ENCODE measurements around the gene MLN. TPM values are rescaled to one million over a fixed set of nuclear protein-coding genes. Genes with fewer than 3 reads are reported as not detected.

MLN gene
- total RNA-seq, 1 donor, result not detected

- DNase-seq (ENCODE audit: low read depth in 2 of 3, low spot score in 2 of 3), result no peak
Observed at GRCh38 chr6:33757906-33758305, 45.9 kb downstream of the MLN start.

DNA sequence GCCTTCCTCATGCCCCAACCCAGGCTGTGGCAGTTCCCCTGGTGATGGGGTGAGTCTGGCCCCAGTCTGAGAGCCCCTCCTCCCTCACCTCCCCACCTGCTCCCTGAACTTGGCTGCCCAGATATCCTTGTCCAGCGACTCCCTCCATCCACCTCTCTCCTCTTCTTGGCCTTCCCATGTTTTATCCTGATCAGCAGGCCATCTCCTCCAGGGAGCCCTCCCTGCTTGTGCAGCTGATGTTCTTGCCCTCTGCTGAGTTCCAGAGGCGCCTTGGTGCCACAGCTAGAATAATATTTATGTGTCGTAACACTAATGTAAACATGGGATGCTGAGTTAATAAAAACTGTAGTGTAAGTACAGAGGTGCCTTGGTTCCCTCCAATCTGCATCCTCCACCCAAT is 46.7 kb downstream of the MLN start:
- no peak for DNase-seq (ENCODE audit: low read depth in 2 of 3, low spot score in 2 of 3)

- DNase-seq (ENCODE audit: low read depth in 2 of 3, low spot score in 2 of 3), result no peak
Observed at GRCh38 chr6:33756211-33756954, 47.4 kb downstream of the MLN start.

DNA sequence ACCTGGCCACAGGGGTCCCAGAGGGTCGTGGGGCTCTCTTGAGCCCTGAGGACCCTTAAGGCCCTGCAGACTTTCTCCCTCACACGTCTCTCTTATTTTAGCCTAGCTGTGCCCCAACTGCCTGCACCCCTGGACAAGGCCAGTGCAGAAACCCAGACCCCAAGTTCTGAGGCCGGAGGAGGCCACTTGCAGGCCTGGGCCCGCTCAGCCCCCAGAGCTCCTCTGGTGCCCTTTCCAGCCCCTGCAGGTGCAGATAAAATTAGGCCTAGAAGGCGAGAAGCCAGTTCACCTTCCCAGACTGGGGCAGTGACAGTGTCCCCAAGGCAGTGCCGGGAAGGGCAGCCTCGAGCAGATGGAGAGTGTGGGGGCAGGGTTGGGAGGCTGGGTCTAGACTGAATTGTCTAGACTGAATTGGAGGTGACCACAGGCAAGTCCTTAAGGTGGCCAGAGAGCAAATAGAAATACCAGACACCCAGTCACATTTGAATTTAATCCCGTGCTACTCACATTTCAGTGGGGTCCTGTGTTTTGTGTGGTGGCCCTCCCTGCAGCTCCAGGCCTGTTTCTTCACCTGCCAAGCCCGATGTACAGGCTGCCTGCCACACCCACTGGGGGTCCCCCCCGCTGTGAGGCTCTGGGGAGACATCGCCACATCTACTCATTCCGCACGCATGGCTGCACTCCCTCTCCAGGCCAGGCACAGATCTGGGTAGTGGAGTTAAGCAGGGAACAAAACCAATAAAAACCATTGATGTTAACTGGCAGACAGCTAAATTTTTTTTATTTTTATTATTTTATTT is 48.5 kb downstream of the MLN start:
- DNase-seq (ENCODE audit: low read depth in 2 of 3, low spot score in 2 of 3), result no peak

DNA sequence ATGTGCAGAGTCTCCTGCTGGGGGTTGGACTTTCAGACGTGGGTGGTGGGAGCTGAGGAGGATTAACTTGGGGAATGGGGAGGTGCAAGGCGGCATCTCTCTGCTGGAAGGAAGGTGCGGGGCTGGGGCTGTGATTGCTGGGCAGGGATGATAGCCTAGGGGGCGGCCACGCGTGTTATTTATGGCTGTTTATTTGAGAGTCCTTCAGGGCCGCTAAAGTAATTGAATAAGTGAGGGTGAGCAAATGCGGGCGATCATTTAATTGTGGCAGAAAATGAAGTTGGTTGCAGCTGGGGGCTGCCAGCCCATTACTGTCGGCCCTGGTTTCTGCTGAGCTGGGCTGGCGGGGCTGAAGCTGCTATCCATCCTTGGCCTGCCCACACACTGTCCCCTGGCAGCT is 49.6 kb downstream of the MLN start:
- no peak for DNase-seq (ENCODE audit: low read depth in 2 of 3, low spot score in 2 of 3)

GRCh38 chr6:33752646-33753015 is 51.2 kb downstream of the MLN start:
- no peak for DNase-seq (ENCODE audit: low read depth in 2 of 3, low spot score in 2 of 3)

GRCh38 chr6:33751771-33752645 is 51.8 kb downstream of the MLN start:
- no peak for DNase-seq (ENCODE audit: low read depth in 2 of 3, low spot score in 2 of 3)

DNA sequence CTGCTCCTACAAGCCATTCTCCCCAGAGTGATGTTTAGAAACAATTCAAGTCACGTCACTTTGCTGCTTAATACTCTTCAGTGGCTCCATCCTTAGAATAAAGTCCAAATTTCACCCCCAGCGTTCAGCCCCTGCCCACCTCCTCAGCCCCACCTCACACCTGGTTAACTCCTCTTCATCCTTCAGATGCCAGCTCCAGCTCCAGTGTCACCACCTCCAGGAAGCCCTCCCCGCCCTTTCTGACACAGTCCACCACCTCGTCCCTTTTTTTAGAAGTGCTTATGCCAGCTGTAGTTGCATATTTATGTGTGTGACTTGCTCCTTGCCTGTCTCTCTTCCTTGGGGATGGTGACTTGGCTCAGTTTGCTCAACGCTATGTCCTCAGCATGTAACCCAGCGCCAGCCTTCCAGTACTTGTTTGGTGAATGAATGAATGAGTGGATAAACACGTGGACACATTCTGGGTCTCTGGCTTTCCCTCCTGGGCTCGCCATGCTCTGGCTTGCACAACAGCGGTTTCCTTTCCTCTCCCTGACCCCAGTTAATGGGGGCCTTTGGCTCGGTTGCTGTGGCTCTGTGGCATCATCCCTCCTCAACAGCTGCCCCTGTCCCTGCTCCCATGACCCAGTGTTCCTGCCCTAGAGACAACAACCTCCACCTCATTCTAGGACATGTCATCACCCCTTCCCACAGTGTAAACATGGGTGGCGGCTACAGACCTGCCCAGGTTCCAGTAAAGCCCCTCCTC is 53.4 kb downstream of the MLN start:
- DNase-seq (ENCODE audit: low read depth in 2 of 3, low spot score in 2 of 3), result no peak

- DNase-seq (ENCODE audit: low read depth in 2 of 3, low spot score in 2 of 3), result no peak
Observed at GRCh38 chr6:33749401-33749800, 54.4 kb downstream of the MLN start.

DNA sequence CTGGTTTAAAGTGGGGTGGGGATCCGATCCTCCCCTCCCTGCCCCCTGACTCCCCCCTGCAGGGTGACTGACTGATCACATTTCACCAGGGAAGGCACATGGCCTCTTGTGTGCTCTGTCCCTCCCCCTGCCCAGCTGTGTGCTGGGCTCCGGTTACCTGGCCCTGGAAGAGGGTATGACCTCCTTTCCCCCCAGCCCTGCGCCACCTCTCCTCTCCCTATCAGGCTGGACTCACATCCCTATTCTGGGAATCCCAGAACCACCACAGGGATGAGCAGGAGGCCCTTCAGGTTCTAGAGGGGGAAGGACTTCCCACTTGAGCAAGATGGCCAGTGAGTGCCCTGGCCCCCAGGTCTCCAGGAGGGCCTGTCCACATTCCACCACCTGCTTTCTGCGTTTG is 55.0 kb downstream of the MLN start:
- no peak for DNase-seq (ENCODE audit: low read depth in 2 of 3, low spot score in 2 of 3)

GRCh38 chr6:33747823-33748222 is 56.0 kb downstream of the MLN start:
- DNase-seq (ENCODE audit: low read depth in 2 of 3, low spot score in 2 of 3), result no peak

DNA sequence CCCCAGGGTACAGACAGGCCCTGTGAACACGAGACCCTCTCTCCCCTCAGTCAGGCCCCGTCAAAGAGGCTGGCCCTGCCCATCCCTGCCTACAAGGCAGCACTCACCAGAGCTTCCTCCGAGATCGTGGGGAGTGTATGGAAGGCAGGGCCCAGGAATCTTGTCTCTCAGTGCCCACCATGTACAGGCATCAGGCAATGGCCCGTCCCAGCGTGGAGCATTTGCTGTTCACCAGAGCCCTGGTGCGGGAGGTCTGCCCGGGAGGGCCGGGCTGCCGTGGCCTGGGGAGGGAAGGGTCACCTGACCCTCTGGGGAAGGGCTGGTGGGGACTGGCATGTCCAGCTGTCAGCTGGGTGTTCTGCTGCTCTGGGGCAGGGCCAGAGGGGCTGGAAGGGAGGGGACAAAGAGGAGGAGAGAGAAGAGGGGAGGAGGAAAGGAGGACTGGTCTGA is 57.1 kb downstream of the MLN start, which contains the start of gene IP6K3:
IP6K3 (minus strand) TSS at position 255 of the 450 bp plus-strand sequence. CDS start 11,429 bp downstream, outside the sequence.
- DNase-seq (ENCODE audit: low read depth in 2 of 3, low spot score in 2 of 3), result no peak

DNA sequence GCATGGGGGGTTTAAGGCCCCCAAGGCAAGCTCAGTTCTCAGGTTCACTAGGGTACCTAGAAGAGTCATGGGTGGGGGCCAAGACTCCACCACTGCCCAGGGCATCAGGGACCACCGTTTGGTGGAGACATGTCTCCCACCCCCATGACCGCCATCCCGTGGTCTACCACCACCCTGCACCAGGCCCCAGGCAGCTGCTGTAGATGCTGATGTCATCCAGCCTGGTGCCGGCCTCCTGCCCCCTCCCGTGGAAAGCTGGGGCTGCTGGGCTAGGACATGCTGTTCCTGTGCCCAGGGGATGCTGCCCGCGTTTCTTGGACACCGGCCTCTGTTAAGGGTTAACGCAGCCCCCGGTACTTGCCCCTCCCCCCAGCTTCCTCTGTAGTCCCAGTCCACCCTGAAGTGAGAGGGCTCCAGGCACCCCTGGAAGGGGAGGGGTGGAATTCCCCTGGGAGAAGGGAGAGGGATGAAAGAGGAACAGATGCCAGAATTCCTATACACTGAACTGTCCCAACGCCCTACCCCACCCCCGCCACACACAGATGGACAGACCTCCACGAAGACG is 57.7 kb downstream of the MLN start:
- DNase-seq (ENCODE audit: low read depth in 2 of 3, low spot score in 2 of 3), result peak in 1 of 3 donors; percentile 21

DNA sequence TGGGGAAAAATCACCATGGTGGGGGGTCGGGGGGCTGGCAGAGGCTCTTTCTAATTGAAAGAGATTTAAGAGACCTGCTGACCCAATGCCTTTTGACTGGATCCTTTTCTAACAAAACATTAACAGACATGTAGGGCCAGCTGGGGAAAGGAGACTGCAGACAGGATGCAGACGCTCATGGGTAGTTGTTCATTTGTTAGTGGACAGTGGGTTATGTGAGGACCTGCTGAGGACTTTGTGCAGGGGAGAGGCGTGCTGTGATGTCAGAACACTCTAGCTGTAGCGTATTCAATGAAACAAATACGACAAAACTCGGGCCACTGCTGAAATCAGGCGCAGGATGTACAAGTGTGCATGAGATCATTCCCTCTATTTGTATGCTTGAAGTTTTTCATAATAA is 58.3 kb downstream of the MLN start:
- no peak for DNase-seq (ENCODE audit: low read depth in 2 of 3, low spot score in 2 of 3)

- DNase-seq (ENCODE audit: low read depth in 2 of 3, low spot score in 2 of 3), result no peak
Observed at GRCh38 chr6:33744895-33745546, 58.8 kb downstream of the MLN start.

Measured in hematopoietic multipotent progenitor cell (in vitro differentiated cells).